Measurements from ENCODE around the gene BDNF. TPM values are rescaled to one million over a fixed set of nuclear protein-coding genes. Genes with fewer than 3 reads are reported as not detected.

Gene BDNF
- polyA plus RNA-seq, 1 donor from 2014 or later = not detected

DNA sequence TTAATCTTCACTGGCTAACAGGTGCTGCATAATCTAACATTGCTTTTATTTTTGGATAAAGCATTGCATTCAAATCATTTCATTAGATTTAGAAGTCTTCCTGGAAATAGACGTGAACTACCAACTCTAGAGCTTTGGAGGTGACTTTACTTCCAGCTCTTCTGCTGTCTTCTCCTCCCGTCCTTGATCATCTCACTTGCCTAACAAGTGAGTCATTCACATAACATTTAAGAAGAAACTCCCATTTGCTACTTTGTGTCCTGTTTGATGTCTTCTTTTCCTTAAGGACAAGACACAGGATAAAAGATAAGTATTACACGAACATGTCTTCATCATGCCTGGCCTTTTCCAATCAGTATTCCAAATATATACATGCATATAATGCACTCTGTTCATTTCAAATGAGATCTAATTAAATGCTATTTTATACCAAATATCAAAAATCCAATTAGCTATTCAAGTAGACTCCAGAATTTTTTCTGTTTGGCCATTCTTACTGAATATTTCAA is 88.3 kb downstream of the BDNF start:
- Histone ChIP-seq H4K20me1 (ENCODE audit: insufficient read depth) (no peaks in the 10 kb centered on the region), H3K4me3 (ENCODE audit: low read length) (no peak overlapping the region), H3K9me3 (ENCODE audit: low read length) (no peaks in the 10 kb centered on the region), H3K79me2 (replicated peaks; ENCODE audit: insufficient read depth, low read length) (no peaks in the 10 kb centered on the region), H3K4me2 (ENCODE audit: low read length) (no peak overlapping the region), H3K9me2 (ENCODE audit: insufficient read depth, low read length) (no peaks in the 10 kb centered on the region), H2AFZ (ENCODE audit: low read depth, low read length) (no peak overlapping the region), H3K27ac (ENCODE audit: low read length) (no peak overlapping the region), H3K36me3 (ENCODE audit: insufficient read depth, low read length) (no peaks in the 10 kb centered on the region), H3K27me3 (ENCODE audit: insufficient read depth, low read depth, low read length) (no peaks in the 10 kb centered on the region), H3K9ac (ENCODE audit: low read length) (no peak overlapping the region), H3F3A (ENCODE audit: insufficient read depth, low read length, poor library complexity, severe bottlenecking) (no peaks in the 10 kb centered on the region)
- TF ChIP-seq, protein P1, sequence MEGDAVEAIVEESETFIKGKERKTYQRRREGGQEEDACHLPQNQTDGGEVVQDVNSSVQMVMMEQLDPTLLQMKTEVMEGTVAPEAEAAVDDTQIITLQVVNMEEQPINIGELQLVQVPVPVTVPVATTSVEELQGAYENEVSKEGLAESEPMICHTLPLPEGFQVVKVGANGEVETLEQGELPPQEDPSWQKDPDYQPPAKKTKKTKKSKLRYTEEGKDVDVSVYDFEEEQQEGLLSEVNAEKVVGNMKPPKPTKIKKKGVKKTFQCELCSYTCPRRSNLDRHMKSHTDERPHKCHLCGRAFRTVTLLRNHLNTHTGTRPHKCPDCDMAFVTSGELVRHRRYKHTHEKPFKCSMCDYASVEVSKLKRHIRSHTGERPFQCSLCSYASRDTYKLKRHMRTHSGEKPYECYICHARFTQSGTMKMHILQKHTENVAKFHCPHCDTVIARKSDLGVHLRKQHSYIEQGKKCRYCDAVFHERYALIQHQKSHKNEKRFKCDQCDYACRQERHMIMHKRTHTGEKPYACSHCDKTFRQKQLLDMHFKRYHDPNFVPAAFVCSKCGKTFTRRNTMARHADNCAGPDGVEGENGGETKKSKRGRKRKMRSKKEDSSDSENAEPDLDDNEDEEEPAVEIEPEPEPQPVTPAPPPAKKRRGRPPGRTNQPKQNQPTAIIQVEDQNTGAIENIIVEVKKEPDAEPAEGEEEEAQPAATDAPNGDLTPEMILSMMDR (IDR thresholded peaks at IDR 0.05; ENCODE audit: poor library complexity, severe bottlenecking) = no peak
- TF ChIP-seq, protein P2, sequence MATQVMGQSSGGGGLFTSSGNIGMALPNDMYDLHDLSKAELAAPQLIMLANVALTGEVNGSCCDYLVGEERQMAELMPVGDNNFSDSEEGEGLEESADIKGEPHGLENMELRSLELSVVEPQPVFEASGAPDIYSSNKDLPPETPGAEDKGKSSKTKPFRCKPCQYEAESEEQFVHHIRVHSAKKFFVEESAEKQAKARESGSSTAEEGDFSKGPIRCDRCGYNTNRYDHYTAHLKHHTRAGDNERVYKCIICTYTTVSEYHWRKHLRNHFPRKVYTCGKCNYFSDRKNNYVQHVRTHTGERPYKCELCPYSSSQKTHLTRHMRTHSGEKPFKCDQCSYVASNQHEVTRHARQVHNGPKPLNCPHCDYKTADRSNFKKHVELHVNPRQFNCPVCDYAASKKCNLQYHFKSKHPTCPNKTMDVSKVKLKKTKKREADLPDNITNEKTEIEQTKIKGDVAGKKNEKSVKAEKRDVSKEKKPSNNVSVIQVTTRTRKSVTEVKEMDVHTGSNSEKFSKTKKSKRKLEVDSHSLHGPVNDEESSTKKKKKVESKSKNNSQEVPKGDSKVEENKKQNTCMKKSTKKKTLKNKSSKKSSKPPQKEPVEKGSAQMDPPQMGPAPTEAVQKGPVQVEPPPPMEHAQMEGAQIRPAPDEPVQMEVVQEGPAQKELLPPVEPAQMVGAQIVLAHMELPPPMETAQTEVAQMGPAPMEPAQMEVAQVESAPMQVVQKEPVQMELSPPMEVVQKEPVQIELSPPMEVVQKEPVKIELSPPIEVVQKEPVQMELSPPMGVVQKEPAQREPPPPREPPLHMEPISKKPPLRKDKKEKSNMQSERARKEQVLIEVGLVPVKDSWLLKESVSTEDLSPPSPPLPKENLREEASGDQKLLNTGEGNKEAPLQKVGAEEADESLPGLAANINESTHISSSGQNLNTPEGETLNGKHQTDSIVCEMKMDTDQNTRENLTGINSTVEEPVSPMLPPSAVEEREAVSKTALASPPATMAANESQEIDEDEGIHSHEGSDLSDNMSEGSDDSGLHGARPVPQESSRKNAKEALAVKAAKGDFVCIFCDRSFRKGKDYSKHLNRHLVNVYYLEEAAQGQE (IDR thresholded peaks at IDR 0.05; ENCODE audit: borderline replicate concordance) = no peak
- TF ChIP-seq SMC3 (conservative IDR thresholded peaks at IDR 0.05; ENCODE audit: poor library complexity) = no peak
- no peak for TF ChIP-seq RAD21 (conservative IDR thresholded peaks at IDR 0.05)
- TF ChIP-seq TAF1 (IDR thresholded peaks at IDR 0.05; ENCODE audit: low read depth) = no peak
- TF ChIP-seq EP300 (conservative IDR thresholded peaks at IDR 0.05; ENCODE audit: poor library complexity, severe bottlenecking) = no peak
- no peak for TF ChIP-seq EZH2 (IDR thresholded peaks at IDR 0.05; ENCODE audit: borderline replicate concordance, insufficient read depth, low read length, poor library complexity, severe bottlenecking)
- no peak for TF ChIP-seq POLR2AphosphoS5 (IDR thresholded peaks at IDR 0.05)
- TF ChIP-seq MXI1 (conservative IDR thresholded peaks at IDR 0.05; ENCODE audit: poor library complexity, severe bottlenecking) = no peak

DNA sequence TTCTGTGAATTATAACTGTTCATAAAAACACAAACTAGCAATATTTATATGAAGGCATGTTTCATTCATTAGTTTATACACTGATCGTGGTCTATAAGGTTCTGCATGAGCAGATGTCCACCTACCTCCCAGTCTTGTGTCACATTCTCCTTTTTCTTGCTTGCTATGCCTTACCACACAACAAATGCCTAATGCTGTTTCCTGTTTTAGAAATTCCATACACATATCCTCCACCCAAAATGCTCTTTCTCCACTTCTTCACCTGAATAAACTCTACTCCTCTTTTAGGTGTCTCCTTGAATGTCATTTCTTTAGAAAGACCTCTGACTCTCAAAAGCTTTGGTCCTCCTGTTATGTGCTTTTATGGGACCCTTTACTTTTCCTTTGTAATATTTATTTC is 88.9 kb downstream of the BDNF start:
- Histone ChIP-seq H3K9me2 (ENCODE audit: insufficient read depth, low read length) (no peaks in the 10 kb centered on the region), H3K9ac (ENCODE audit: low read length) (no peak overlapping the region), H4K20me1 (ENCODE audit: insufficient read depth) (no peaks in the 10 kb centered on the region), H3K9me3 (ENCODE audit: low read length) (no peaks in the 10 kb centered on the region), H3K27me3 (ENCODE audit: insufficient read depth, low read depth, low read length) (no peaks in the 10 kb centered on the region), H3F3A (ENCODE audit: insufficient read depth, low read length, poor library complexity, severe bottlenecking) (no peaks in the 10 kb centered on the region), H3K4me2 (ENCODE audit: low read length) (no peak overlapping the region), H2AFZ (ENCODE audit: low read depth, low read length) (no peak overlapping the region), H3K4me3 (ENCODE audit: low read length) (no peak overlapping the region), H3K27ac (ENCODE audit: low read length) (no peak overlapping the region), H3K36me3 (ENCODE audit: insufficient read depth, low read length) (no peaks in the 10 kb centered on the region), H3K79me2 (replicated peaks; ENCODE audit: insufficient read depth, low read length) (no peaks in the 10 kb centered on the region)
- TF ChIP-seq TAF1 (IDR thresholded peaks at IDR 0.05; ENCODE audit: low read depth) (no peak), SMC3 (conservative IDR thresholded peaks at IDR 0.05; ENCODE audit: poor library complexity) (no peak), RAD21 (conservative IDR thresholded peaks at IDR 0.05) (no peak), POLR2AphosphoS5 (IDR thresholded peaks at IDR 0.05) (no peak), EZH2 (IDR thresholded peaks at IDR 0.05; ENCODE audit: borderline replicate concordance, insufficient read depth, low read length, poor library complexity, severe bottlenecking) (no peak), EP300 (conservative IDR thresholded peaks at IDR 0.05; ENCODE audit: poor library complexity, severe bottlenecking) (no peak), MXI1 (conservative IDR thresholded peaks at IDR 0.05; ENCODE audit: poor library complexity, severe bottlenecking) (no peak)
- TF ChIP-seq, protein P2 (IDR thresholded peaks at IDR 0.05; ENCODE audit: borderline replicate concordance) = no peak
- TF ChIP-seq, protein P1 (IDR thresholded peaks at IDR 0.05; ENCODE audit: poor library complexity, severe bottlenecking) = no peak

Measured in neural cell (in vitro differentiated cells).